ENCODE measurements around the gene SIAH3.

Gene SIAH3

DNA sequence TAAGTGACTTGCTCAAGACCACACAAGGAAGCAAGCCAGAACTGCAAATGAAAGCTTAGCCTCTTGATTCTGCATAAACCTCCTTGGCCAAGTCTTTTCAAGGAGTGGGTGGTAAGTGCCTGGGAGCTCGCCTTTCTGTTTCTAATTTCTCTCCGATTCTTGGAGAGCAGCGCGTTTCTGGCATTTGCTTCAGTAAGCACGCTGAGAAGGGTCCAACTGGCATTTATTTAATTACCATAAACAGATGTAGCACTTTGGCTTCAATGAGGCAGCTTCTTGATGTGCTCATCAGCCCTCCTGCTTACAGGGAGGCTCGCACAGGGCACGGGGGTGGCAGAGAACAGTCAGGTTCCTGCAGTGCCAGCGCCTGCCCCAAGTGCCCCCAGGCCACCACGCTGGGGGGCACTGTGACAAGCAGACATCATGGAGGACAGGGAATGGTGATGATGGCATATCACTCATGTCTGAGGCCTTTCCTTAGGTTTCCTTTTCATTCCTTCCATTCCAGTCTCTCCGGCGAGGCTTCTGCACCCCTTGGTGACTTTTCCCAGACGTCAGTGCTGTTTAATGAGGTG lies 13.3 kb downstream of the SIAH3 start:
- Histone ChIP-seq H3K4me3 (ENCODE audit: low read depth, low read length) (no peak overlapping the region), H3K9me3 (ENCODE audit: control insufficient read depth, insufficient read depth, low read depth, low read length) (no peaks in the 10 kb centered on the region), H3K36me3 (ENCODE audit: control insufficient read depth in 2 of 2, insufficient read depth in 1 of 2, low read length in 2 of 2) (no peaks in the 10 kb centered on the region), H3K4me1 (ENCODE audit: control insufficient read depth, insufficient read depth, low read length) (no peaks in the 10 kb centered on the region), H3K27ac (ENCODE audit: extremely low read depth, low read depth, low read length) (no peak overlapping the region)
- ChIA-PET CTCF (no interaction called here), POLR2A (no interaction called here)
- TF ChIP-seq SP3 (tag by site-specific recombination; IDR thresholded peaks at IDR 0.05) (no peak), ZIC2 (tag by site-specific recombination; IDR thresholded peaks at IDR 0.05) (peak; percentile 13; the same call in 1 of the 2 replicates)
- TF ChIP-seq, protein P1, sequence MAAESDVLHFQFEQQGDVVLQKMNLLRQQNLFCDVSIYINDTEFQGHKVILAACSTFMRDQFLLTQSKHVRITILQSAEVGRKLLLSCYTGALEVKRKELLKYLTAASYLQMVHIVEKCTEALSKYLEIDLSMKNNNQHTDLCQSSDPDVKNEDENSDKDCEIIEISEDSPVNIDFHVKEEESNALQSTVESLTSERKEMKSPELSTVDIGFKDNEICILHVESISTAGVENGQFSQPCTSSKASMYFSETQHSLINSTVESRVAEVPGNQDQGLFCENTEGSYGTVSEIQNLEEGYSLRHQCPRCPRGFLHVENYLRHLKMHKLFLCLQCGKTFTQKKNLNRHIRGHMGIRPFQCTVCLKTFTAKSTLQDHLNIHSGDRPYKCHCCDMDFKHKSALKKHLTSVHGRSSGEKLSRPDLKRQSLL (tag by site-specific recombination; IDR thresholded peaks at IDR 0.05) = no peak

GRCh38 chr13:45837111-45837510 lies 14.4 kb downstream of the SIAH3 start:
- ChIA-PET POLR2A (no interaction called here), CTCF (interaction anchor here (1.0 kb wide), 1 partner anchor 29 kb away, joined by 5 read pairs; no protein-coding TSS in a partner anchor)
- Histone ChIP-seq H3K36me3 (ENCODE audit: control insufficient read depth in 2 of 2, insufficient read depth in 1 of 2, low read length in 2 of 2) (no peaks in the 10 kb centered on the region), H3K4me3 (ENCODE audit: low read depth, low read length) (no peak overlapping the region), H3K27ac (ENCODE audit: extremely low read depth, low read depth, low read length) (no peak overlapping the region), H3K9me3 (ENCODE audit: control insufficient read depth, insufficient read depth, low read depth, low read length) (no peaks in the 10 kb centered on the region), H3K4me1 (ENCODE audit: control insufficient read depth, insufficient read depth, low read length) (no peaks in the 10 kb centered on the region)
- TF ChIP-seq ZNF423 (tag by site-specific recombination; IDR thresholded peaks at IDR 0.05) (no peak), KLF10 (tag by site-specific recombination; IDR thresholded peaks at IDR 0.05) (no peak), ZNF169 (tag by site-specific recombination; IDR thresholded peaks at IDR 0.05) (no peak), ZNF707 (tag by site-specific recombination; IDR thresholded peaks at IDR 0.05) (no peak), HOXD13 (CRISPR knock-in tag; IDR thresholded peaks at IDR 0.05; ENCODE audit: borderline replicate concordance) (no peak), ZNF366 (tag by site-specific recombination; conservative IDR thresholded peaks at IDR 0.05) (0 out of 2 replicates have a peak, but pooled peaks have one; percentile 33), ZNF2 (tag by site-specific recombination; IDR thresholded peaks at IDR 0.05) (no peak)
- TF ChIP-seq, protein P2, sequence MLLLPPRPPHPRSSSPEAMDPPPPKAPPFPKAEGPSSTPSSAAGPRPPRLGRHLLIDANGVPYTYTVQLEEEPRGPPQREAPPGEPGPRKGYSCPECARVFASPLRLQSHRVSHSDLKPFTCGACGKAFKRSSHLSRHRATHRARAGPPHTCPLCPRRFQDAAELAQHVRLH (tag by site-specific recombination; IDR thresholded peaks at IDR 0.05) = no peak

GRCh38 chr13:45834411-45834994 lies 17.1 kb downstream of the SIAH3 start:
- Histone ChIP-seq H3K9me3 (ENCODE audit: control insufficient read depth, insufficient read depth, low read depth, low read length) (no peaks in the 10 kb centered on the region), H3K27ac (ENCODE audit: extremely low read depth, low read depth, low read length) (no peak overlapping the region), H3K4me1 (ENCODE audit: control insufficient read depth, insufficient read depth, low read length) (no peaks in the 10 kb centered on the region), H3K4me3 (ENCODE audit: low read depth, low read length) (no peak overlapping the region), H3K36me3 (ENCODE audit: control insufficient read depth in 2 of 2, insufficient read depth in 1 of 2, low read length in 2 of 2) (no peaks in the 10 kb centered on the region)
- ChIA-PET CTCF (no interaction called here), POLR2A (no interaction called here)
- TF ChIP-seq ZNF324 (tag by site-specific recombination; IDR thresholded peaks at IDR 0.05) = no peak
- TF ChIP-seq ZBTB8A (tag by site-specific recombination; IDR thresholded peaks at IDR 0.05) = no peak
- TF ChIP-seq ZNF837 (tag by site-specific recombination; IDR thresholded peaks at IDR 0.05) = no peak
- no peak for TF ChIP-seq ZNF311 (tag by site-specific recombination; IDR thresholded peaks at IDR 0.05; ENCODE audit: borderline replicate concordance)
- no peak for TF ChIP-seq ZNF843 (tag by site-specific recombination; IDR thresholded peaks at IDR 0.05)
- no peak for TF ChIP-seq KLF1 (tag by site-specific recombination; IDR thresholded peaks at IDR 0.05)
- TF ChIP-seq SCRT1 (tag by site-specific recombination; IDR thresholded peaks at IDR 0.05; ENCODE audit: borderline replicate concordance) = no peak
- TF ChIP-seq ZNF146 (tag by site-specific recombination; IDR thresholded peaks at IDR 0.05) = no peak
- TF ChIP-seq ZNF239 (tag by site-specific recombination; IDR thresholded peaks at IDR 0.05) = no peak
- TF ChIP-seq ZNF175 (tag by site-specific recombination; IDR thresholded peaks at IDR 0.05) = no peak
- no peak for TF ChIP-seq ZBTB1 (tag by site-specific recombination; IDR thresholded peaks at IDR 0.05)
- no peak for TF ChIP-seq KLF10 (tag by site-specific recombination; IDR thresholded peaks at IDR 0.05)
- TF ChIP-seq ZNF16 (tag by site-specific recombination; IDR thresholded peaks at IDR 0.05; ENCODE audit: low read depth) = no peak
